GM12873 (cell line): ENCODE results near the gene EVI2B.

Source experiments
- TF ChIP-seq, protein P1 (sequence below): IDR thresholded peaks from 2 replicates; pipeline ENCODE4 v1.5.1; 2012; ENCODE audit warnings: low read depth, mild to moderate bottlenecking, moderate library complexity, low read length, control low read depth; ENCODE audit not compliant: insufficient read depth; ENCODE audit errors: missing control alignments

Gene EVI2B

DNA sequence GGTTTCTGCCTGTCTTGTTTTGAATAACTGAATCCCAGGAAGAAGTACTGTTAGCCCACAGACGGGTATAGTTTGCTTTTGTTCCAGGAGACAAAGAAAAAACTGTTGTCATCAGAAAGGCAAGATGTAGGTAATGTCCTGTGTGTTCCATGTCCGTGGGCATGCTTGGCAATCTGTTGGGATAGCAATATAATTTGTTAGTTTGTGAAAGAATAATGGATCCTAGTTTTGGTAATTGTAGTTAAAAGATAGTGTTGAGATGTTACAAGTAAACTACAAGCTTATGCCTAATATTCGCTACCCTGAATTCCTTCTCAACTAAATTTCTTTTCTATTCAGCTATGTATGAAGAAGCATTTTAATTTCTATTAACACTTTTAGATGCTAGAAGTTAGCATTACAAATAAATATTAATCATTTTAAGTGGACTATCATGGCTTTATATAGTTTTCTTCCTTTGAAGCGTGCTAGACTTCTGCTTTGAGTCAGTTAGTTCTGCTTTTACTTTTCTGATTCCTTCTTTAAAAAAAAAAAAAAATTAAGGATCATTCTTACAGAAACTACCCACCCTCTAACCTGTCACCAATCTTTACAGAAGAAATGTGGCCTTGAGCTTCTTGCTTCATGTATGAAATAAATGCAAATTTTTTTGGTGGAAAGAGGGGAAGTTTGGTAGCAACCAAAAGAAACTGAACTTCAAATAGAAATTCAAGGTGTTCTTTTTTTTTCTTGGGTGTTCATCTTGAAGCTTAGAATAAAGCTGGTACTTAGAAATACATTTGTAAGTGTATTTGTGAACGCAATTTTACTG lies 5.2 kb upstream of the EVI2B start:
- TF ChIP-seq, protein P1, sequence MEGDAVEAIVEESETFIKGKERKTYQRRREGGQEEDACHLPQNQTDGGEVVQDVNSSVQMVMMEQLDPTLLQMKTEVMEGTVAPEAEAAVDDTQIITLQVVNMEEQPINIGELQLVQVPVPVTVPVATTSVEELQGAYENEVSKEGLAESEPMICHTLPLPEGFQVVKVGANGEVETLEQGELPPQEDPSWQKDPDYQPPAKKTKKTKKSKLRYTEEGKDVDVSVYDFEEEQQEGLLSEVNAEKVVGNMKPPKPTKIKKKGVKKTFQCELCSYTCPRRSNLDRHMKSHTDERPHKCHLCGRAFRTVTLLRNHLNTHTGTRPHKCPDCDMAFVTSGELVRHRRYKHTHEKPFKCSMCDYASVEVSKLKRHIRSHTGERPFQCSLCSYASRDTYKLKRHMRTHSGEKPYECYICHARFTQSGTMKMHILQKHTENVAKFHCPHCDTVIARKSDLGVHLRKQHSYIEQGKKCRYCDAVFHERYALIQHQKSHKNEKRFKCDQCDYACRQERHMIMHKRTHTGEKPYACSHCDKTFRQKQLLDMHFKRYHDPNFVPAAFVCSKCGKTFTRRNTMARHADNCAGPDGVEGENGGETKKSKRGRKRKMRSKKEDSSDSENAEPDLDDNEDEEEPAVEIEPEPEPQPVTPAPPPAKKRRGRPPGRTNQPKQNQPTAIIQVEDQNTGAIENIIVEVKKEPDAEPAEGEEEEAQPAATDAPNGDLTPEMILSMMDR = no peak

DNA sequence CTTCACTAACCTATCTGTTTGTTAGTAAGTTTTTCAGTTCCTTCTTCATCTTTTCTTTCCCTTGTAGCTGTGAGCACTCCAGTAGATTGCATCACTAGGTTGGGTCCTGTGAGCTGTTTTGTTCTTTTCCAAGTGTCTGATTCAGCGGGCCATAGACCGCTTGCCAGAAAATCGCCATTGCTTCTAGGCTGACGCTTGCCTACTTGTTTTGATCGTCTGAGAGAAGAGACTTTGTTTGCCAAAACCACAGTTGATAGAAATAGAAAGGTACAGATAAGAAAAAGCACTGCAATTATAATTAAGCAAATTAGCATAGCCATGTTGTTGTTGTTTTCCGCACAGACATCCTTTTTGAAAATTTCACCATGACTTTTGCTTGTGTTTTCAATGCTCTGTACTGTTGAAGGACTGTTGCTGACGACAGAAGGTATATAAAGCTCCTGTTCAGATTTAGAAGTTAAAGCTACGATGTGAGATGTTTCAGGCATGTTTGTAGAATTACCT lies 4.5 kb upstream of the EVI2B start:
- TF ChIP-seq, protein P1 = no peak

DNA sequence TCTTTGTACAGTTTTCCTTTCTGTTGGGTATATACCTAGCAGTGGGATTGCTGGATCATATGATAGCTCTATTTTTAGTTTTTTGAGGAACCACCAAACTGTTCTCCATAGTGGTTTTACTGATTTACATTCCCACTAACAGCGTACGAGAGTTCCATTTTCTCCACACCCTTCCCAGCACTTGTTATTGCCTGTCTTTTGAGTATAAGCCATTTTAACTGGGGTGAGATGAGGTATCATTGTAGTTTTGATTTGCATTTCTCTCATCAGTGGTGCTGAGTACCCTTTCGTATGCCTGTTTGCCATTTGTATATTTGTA lies 887 bp upstream of the EVI2B start:
- TF ChIP-seq, protein P1 = no peak

DNA sequence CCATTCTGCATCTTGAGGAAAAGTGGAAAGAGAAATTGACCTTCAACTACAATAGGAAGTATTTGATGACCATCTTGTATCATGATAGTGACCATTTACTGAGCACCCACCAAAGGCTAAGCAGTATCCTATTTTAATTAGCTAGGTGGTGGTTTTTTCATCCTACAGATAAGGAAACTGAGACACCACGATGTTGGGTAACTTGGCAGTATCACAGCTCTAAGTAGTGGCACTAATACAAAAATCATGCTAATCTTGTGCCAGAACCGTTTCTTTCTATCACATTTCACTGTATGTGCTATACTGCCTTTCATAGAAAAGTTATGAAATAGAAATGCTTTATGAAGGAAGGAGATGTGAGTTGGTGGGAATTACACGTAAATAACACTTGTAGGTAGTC lies 2.3 kb downstream of the EVI2B start:
- TF ChIP-seq, protein P1 = no peak

DNA sequence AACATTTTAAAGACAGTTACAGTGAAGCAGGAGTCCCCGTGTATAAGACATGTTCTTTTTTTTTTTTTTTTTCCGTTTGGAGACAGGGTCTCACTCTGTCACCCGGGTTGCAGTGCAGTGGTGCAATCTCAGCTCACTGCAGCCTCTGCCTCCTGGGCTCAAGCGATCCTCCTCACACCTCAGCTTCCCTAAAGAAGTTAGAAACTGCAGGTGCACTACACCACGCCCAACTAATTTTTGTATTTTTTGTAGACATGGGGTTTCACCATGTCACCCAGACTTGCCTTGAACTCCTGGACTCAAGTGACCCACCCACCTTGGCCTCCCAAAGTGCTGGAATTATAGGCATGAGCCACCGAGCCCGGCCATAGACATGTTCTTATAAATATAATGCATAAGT lies 3.0 kb downstream of the EVI2B start:
- TF ChIP-seq, protein P1 = no peak

DNA sequence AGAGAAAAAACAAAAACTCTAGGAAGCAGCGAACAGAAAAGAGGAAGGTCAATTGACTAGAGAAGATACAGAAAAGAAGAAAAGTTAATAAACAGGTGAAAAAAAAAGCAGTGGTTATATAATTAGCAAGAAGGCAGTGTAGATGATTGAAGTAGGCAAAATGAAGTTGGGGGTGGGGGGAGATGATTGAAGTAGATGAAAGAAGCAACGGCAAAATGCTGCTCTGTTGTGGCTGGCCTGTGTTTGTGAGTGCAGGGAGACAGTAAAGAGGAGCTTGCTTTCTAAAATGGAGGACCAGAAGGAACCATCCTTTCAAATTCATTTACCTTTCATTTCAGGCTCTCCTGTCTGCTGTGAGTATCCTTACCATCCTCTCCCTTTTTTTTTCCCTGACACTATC lies 3.6 kb downstream of the EVI2B start:
- TF ChIP-seq, protein P1 = no peak

DNA sequence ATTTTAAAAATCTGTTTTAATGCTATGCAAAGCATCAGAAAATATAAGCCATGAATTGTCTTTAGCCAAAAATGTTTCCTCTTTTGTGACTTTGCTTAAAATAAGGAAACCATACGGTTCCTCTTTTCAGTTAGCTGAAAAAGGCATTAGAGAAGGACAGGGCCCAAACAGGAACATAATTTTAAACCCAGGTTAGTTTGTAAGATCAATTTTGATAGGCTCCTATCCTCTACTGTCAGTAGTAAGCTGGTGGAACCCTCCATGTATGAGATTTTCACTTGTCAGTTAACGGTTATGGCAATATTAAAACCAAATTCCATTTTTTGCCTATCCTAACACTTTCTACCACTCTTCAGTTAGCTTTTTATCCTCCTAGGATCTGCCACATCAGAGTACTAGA lies 4.3 kb downstream of the EVI2B start:
- TF ChIP-seq, protein P1 = no peak
